ENCODE measurements around the gene MYH11.

GRCh38 chr16:15897834-15898254, 41.0 kb upstream of the MYH11 start:
- TF ChIP-seq POLR2A (IDR thresholded peaks at IDR 0.05) (no peak), CTCF (IDR thresholded peaks at IDR 0.05) (no peak)

Measured in lower leg skin (tissue), 3 donors.